GM23338 (cell line): Measurements from ENCODE around the gene THAP5. TPM values are rescaled to one million over a fixed set of nuclear protein-coding genes. Genes with fewer than 3 reads are reported as not detected.

Source experiments
- ATAC-seq: fragments of 200-7000 bp; cut with Tn5 transposase; 3 replicates; pipeline ENCODE4 v1.9.1; 2020
- DNase-seq: peaks from one replicate; pipeline ENCODE4 v3.0.0-alpha.2; 2015; ENCODE audit warnings: low spot score
- H2AFZ ChIP-seq: fragments of 200-600 bp; sonication (generic); 2 replicates; pipeline ENCODE4 v1.8.0; 2016; ENCODE audit warnings: antibody characterized with exemption, mild to moderate bottlenecking, moderate library complexity
- H3F3A ChIP-seq: fragments of 200-600 bp; sonication (generic); replicated peaks from 2 replicates; pipeline ENCODE4 v1.8.0; 2017; ENCODE audit warnings: antibody characterized with exemption, mixed run types, low read depth
- H3K27ac ChIP-seq: fragments of 200-600 bp; sonication (generic); 2 replicates; pipeline ENCODE4 v1.6.1; 2016; ENCODE audit warnings: low read depth
- H3K27me3 ChIP-seq: fragments of 200-600 bp; sonication (generic); 2 replicates; pipeline ENCODE4 v1.8.0; 2016; ENCODE audit warnings: mild to moderate bottlenecking, mixed run types, moderate library complexity; ENCODE audit not compliant: insufficient read depth
- H3K36me3 ChIP-seq: fragments of 200-600 bp; sonication (generic); 2 replicates; pipeline ENCODE4 v1.8.0; 2016; ENCODE audit warnings: mild to moderate bottlenecking; ENCODE audit not compliant: insufficient read depth
- H3K4me1 ChIP-seq: fragments of 200-600 bp; sonication (generic); 2 replicates; pipeline ENCODE4 v1.8.0; 2016; ENCODE audit warnings: mild to moderate bottlenecking, moderate library complexity; ENCODE audit not compliant: insufficient read depth
- H3K4me2 ChIP-seq: fragments of 200-600 bp; sonication (generic); 2 replicates; pipeline ENCODE4 v1.7.1; 2017; ENCODE audit warnings: mixed run types
- H3K4me3 ChIP-seq: fragments of 200-600 bp; sonication (generic); 2 replicates; pipeline ENCODE4 v1.6.1; 2016; ENCODE audit warnings: mixed run types
- H3K79me2 ChIP-seq: fragments of 200-600 bp; sonication (generic); replicated peaks from 2 replicates; pipeline ENCODE4 v1.8.0; 2017; ENCODE audit warnings: mild to moderate bottlenecking; ENCODE audit not compliant: insufficient read depth
- H3K9me2 ChIP-seq: fragments of 200-600 bp; sonication (generic); 2 replicates; pipeline ENCODE4 v1.8.0; 2017; ENCODE audit not compliant: insufficient read depth
- H4K20me1 ChIP-seq: fragments of 200-600 bp; sonication (generic); replicated peaks from 2 replicates; pipeline ENCODE4 v1.8.0; 2017; ENCODE audit warnings: mild to moderate bottlenecking; ENCODE audit not compliant: insufficient read depth
- H3K27ac Mint-ChIP-seq: 2 replicates; pipeline ENCODE4 v1.8.0; 2020; ENCODE audit warnings: inconsistent platforms, mild to moderate bottlenecking, moderate library complexity, mixed read lengths
- H3K27me3 Mint-ChIP-seq: 3 replicates; pipeline ENCODE4 v1.8.0; 2022; ENCODE audit warnings: low read depth, mild to moderate bottlenecking, moderate library complexity, mixed read lengths, inconsistent platforms; ENCODE audit not compliant: insufficient read depth, poor library complexity
- H3K36me3 Mint-ChIP-seq: 3 replicates; pipeline ENCODE4 v1.8.0; 2021; ENCODE audit warnings: low read depth, mild to moderate bottlenecking, inconsistent platforms, moderate library complexity, mixed read lengths
- H3K4me1 Mint-ChIP-seq: 3 replicates; pipeline ENCODE4 v1.8.0; 2020; ENCODE audit warnings: mild to moderate bottlenecking, inconsistent platforms, mixed read lengths
- H3K4me3 Mint-ChIP-seq: 3 replicates; pipeline ENCODE4 v1.8.0; 2021; ENCODE audit warnings: moderate library complexity, mild to moderate bottlenecking, inconsistent platforms, mixed read lengths
- H3K9me3 Mint-ChIP-seq: 3 replicates; pipeline ENCODE4 v1.8.0; 2020; ENCODE audit warnings: moderate library complexity, mild to moderate bottlenecking, inconsistent platforms, mixed read lengths
- CREB1 ChIP-seq: fragments of 250-450 bp; sonication (Bioruptor Pico); IDR thresholded peaks from 2 replicates; pipeline ENCODE4 v1.5.0; 2020; ENCODE audit warnings: low read depth, mild to moderate bottlenecking, moderate library complexity
- EZH2 ChIP-seq: fragments of 200-600 bp; sonication (generic); IDR thresholded peaks from one replicate; pipeline ENCODE4 v1.8.0; 2017; ENCODE audit warnings: antibody characterized with exemption, mild to moderate bottlenecking, low read depth; ENCODE audit not compliant: unreplicated experiment
- EZH2phosphoT487 ChIP-seq: fragments of 200-600 bp; sonication (generic); IDR thresholded peaks from one replicate; pipeline ENCODE4 v1.8.1; 2018; ENCODE audit warnings: antibody characterized with exemption; ENCODE audit not compliant: unreplicated experiment
- NANOG ChIP-seq: IDR thresholded peaks from 2 replicates; pipeline ENCODE4 v1.6.1; 2016; ENCODE audit warnings: antibody characterized with exemption, borderline replicate concordance
- POLR2AphosphoS5 ChIP-seq: IDR thresholded peaks from 2 replicates; pipeline ENCODE4 v1.6.1; 2016; ENCODE audit warnings: antibody characterized with exemption, low read depth
- STAT1 ChIP-seq: IDR thresholded peaks from one replicate; pipeline ENCODE4 v1.6.1; 2016; ENCODE audit warnings: antibody characterized with exemption; ENCODE audit not compliant: unreplicated experiment
- ZNF114 ChIP-seq: fragments of 250-450 bp; sonication (Bioruptor Pico); IDR thresholded peaks from 2 replicates; pipeline ENCODE4 v1.5.0; 2020; ENCODE audit warnings: mild to moderate bottlenecking, moderate library complexity
- ZNF331 ChIP-seq: fragments of 250-450 bp; sonication (Bioruptor Pico); IDR thresholded peaks from 2 replicates; pipeline ENCODE4 v1.5.0; 2020; ENCODE audit warnings: low read depth, mild to moderate bottlenecking, moderate library complexity
- polyA plus RNA-seq: library from polyadenylated mRNA; unstranded; fragments of >200 nt; fragmentation: Nextera tagmentation; extraction: Ambion mirVana; gene quantifications from 2 replicates; pipeline ENCODE4 v1.2.1, GENCODE V29; 2016
- total RNA-seq: library from RNA; depleted of rRNA; stranded (reverse); fragments of >200 nt; shearing (Covaris generic); gene quantifications from 2 replicates; pipeline ENCODE4 v1.2.3, GENCODE V29; 2014
- TF ChIP-seq, protein P1 (sequence below): fragments of 250-450 bp; sonication (Bioruptor Pico); IDR thresholded peaks from 2 replicates; pipeline ENCODE4 v1.5.0; 2020; ENCODE audit warnings: mild to moderate bottlenecking, moderate library complexity
- TF ChIP-seq, protein P2 (sequence below), 2 experiments: fragments of 200-600 bp in 1 of 2; sonication (generic) in 1 of 2; conservative IDR thresholded peaks; 2 replicates each; pipeline versions ENCODE4 v1.5.1 to v1.6.1; 2016 to 2017; ENCODE audit warnings: antibody characterized with exemption in 2 of 2, low read depth in 2 of 2, mild to moderate bottlenecking in 2 of 2, moderate library complexity in 1 of 2
- TF ChIP-seq, protein P3 (sequence below): IDR thresholded peaks from 2 replicates; pipeline ENCODE4 v1.6.1; 2016; ENCODE audit warnings: antibody characterized with exemption

THAP5 gene
- total and polyA plus RNA-seq, 2 experiments from 2014 or later = 18.2 to 32.3 TPM

DNA sequence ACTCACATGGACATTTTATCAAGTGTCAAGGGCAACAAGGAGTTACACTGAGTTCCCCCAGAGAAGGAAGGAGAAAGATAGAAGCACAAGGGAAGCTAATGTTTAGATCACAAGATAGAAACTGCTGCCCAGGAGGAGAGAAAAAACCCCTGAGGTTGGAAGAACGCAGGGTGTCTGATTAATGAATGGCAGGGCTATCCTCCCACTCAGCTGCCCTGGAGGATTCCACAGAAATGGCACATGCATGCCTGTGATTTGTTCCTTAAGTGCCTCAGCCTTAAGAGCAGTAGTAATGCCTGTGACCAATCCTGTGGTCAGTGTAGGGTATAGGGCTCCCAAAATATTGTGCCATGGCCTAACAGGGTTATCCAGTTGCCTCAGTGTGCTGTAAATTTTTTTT lies 20.4 kb upstream of the THAP5 start:
- Histone ChIP-seq H3K9me2 (no peaks in the 10 kb centered on the region; the same call in 1 of the 2 replicates), H3K27ac (no peak overlapping the region)
- TF ChIP-seq, protein P1, sequence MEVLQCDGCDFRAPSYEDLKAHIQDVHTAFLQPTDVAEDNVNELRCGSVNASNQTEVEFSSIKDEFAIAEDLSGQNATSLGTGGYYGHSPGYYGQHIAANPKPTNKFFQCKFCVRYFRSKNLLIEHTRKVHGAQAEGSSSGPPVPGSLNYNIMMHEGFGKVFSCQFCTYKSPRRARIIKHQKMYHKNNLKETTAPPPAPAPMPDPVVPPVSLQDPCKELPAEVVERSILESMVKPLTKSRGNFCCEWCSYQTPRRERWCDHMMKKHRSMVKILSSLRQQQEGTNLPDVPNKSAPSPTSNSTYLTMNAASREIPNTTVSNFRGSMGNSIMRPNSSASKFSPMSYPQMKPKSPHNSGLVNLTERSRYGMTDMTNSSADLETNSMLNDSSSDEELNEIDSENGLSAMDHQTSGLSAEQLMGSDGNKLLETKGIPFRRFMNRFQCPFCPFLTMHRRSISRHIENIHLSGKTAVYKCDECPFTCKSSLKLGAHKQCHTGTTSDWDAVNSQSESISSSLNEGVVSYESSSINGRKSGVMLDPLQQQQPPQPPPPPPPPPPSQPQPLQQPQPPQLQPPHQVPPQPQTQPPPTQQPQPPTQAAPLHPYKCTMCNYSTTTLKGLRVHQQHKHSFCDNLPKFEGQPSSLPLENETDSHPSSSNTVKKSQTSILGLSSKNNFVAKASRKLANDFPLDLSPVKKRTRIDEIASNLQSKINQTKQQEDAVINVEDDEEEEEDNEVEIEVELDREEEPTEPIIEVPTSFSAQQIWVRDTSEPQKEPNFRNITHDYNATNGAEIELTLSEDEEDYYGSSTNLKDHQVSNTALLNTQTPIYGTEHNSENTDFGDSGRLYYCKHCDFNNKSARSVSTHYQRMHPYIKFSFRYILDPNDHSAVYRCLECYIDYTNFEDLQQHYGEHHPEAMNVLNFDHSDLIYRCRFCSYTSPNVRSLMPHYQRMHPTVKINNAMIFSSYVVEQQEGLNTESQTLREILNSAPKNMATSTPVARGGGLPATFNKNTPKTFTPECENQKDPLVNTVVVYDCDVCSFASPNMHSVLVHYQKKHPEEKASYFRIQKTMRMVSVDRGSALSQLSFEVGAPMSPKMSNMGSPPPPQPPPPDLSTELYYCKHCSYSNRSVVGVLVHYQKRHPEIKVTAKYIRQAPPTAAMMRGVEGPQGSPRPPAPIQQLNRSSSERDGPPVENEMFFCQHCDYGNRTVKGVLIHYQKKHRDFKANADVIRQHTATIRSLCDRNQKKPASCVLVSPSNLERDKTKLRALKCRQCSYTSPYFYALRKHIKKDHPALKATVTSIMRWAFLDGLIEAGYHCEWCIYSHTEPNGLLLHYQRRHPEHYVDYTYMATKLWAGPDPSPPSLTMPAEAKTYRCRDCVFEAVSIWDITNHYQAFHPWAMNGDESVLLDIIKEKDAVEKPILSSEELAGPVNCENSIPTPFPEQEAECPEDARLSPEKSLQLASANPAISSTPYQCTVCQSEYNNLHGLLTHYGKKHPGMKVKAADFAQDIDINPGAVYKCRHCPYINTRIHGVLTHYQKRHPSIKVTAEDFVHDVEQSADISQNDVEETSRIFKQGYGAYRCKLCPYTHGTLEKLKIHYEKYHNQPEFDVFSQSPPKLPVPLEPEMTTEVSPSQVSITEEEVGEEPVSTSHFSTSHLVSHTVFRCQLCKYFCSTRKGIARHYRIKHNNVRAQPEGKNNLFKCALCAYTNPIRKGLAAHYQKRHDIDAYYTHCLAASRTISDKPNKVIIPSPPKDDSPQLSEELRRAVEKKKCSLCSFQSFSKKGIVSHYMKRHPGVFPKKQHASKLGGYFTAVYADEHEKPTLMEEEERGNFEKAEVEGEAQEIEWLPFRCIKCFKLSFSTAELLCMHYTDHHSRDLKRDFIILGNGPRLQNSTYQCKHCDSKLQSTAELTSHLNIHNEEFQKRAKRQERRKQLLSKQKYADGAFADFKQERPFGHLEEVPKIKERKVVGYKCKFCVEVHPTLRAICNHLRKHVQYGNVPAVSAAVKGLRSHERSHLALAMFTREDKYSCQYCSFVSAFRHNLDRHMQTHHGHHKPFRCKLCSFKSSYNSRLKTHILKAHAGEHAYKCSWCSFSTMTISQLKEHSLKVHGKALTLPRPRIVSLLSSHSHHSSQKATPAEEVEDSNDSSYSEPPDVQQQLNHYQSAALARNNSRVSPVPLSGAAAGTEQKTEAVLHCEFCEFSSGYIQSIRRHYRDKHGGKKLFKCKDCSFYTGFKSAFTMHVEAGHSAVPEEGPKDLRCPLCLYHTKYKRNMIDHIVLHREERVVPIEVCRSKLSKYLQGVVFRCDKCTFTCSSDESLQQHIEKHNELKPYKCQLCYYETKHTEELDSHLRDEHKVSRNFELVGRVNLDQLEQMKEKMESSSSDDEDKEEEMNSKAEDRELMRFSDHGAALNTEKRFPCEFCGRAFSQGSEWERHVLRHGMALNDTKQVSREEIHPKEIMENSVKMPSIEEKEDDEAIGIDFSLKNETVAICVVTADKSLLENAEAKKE (CRISPR knock-in tag) = no peak
- TF ChIP-seq EZH2phosphoT487 = no peak
- no peak for TF ChIP-seq ZNF331
- TF ChIP-seq POLR2AphosphoS5 = no peak
- TF ChIP-seq, protein P2, sequence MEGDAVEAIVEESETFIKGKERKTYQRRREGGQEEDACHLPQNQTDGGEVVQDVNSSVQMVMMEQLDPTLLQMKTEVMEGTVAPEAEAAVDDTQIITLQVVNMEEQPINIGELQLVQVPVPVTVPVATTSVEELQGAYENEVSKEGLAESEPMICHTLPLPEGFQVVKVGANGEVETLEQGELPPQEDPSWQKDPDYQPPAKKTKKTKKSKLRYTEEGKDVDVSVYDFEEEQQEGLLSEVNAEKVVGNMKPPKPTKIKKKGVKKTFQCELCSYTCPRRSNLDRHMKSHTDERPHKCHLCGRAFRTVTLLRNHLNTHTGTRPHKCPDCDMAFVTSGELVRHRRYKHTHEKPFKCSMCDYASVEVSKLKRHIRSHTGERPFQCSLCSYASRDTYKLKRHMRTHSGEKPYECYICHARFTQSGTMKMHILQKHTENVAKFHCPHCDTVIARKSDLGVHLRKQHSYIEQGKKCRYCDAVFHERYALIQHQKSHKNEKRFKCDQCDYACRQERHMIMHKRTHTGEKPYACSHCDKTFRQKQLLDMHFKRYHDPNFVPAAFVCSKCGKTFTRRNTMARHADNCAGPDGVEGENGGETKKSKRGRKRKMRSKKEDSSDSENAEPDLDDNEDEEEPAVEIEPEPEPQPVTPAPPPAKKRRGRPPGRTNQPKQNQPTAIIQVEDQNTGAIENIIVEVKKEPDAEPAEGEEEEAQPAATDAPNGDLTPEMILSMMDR (conservative IDR thresholded peaks at IDR 0.05; ENCODE audit: low read depth in 2 of 2) = no peak
- no peak for TF ChIP-seq ZNF114 (CRISPR knock-in tag)
- TF ChIP-seq EZH2 = no peak
- TF ChIP-seq NANOG = no peak
- TF ChIP-seq CREB1 = no peak
- TF ChIP-seq, protein P3, sequence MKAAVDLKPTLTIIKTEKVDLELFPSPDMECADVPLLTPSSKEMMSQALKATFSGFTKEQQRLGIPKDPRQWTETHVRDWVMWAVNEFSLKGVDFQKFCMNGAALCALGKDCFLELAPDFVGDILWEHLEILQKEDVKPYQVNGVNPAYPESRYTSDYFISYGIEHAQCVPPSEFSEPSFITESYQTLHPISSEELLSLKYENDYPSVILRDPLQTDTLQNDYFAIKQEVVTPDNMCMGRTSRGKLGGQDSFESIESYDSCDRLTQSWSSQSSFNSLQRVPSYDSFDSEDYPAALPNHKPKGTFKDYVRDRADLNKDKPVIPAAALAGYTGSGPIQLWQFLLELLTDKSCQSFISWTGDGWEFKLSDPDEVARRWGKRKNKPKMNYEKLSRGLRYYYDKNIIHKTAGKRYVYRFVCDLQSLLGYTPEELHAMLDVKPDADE = no peak
- TF ChIP-seq STAT1 = no peak

More for the DNA sequence above, 20.4 kb upstream of the THAP5 start:
- H3K4me3 ChIP-seq = no peak overlapping the region
- no peak overlapping the region for H3K4me2 ChIP-seq
- no peaks in the 10 kb centered on the region for H3K79me2 ChIP-seq
- peaks cover 1% of the 10 kb centered on the region for H3K27me3 Mint-ChIP-seq
- no peaks in the 10 kb centered on the region for H3F3A ChIP-seq
- ATAC-seq = no peak
- H4K20me1 ChIP-seq = no peaks in the 10 kb centered on the region
- H2AFZ ChIP-seq = 0 out of 2 replicates have a peak overlapping the region, but pooled peaks have one; percentile 16
- no peak overlapping the region for H3K27ac Mint-ChIP-seq
- H3K4me3 Mint-ChIP-seq = no peak overlapping the region
- no peaks in the 10 kb centered on the region for H3K9me3 Mint-ChIP-seq
- no peaks in the 10 kb centered on the region for H3K36me3 ChIP-seq
- H3K4me1 Mint-ChIP-seq = peaks cover 18% of the 10 kb centered on the region
- no peaks in the 10 kb centered on the region for H3K36me3 Mint-ChIP-seq
- peaks cover 8% of the 10 kb centered on the region; the same call in 1 of the 2 replicates for H3K4me1 ChIP-seq
- no peaks in the 10 kb centered on the region for H3K27me3 ChIP-seq
- no peak for DNase-seq
